ENCODE measurements around the gene DIS3L2. TPM values are rescaled to one million over a fixed set of nuclear protein-coding genes. Genes with fewer than 3 reads are reported as not detected.
"Not testable (repeated sequence)": the region's sequence is repeated elsewhere in the genome, so short reads cannot be mapped to it uniquely, and the experiment has no call there.

The DIS3L2 gene
- total RNA-seq, 1 donor from 2014 or later, result 53.6 TPM

DNA sequence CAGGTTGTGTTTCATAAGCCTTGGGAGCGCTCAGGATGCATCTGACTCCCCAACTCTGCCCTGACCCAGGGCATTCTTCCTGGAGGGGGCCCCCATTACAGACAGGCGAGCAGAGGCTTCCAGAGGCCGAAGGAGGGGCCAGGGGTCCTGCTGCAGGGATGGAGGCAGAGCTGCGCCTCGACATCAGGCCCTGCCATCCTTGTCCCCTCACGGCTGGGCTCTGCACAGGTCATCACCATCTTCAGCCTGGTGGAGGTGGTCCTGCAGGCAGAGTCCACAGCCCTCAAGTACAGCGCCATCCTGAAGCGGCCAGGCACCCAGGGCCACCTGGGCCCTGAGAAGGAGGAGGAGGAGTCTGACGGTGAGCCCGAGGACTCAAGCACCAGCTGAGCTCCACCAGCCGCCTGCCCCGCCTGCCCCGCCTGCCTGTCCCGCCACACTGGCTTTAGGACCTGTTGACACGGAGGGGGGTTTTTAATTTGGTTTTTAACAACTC, 374.8 kb downstream of the DIS3L2 start:
- Mint-ChIP-seq H3K4me1 (ENCODE audit: unreplicated experiment) (peaks cover 2% of the 10 kb centered on the region), H3K27me3 (no peaks in the 10 kb centered on the region), H3K9me3 (no peaks in the 10 kb centered on the region), H3K27ac (no peak overlapping the region), H3K4me3 (no peak overlapping the region), H3K36me3 (no peaks in the 10 kb centered on the region)
- peak; percentile 64 for DNase-seq (ENCODE audit: extremely low spot score, unreplicated experiment)
- no peak for TF ChIP-seq CTCF (conservative IDR thresholded peaks at IDR 0.05)

DNA sequence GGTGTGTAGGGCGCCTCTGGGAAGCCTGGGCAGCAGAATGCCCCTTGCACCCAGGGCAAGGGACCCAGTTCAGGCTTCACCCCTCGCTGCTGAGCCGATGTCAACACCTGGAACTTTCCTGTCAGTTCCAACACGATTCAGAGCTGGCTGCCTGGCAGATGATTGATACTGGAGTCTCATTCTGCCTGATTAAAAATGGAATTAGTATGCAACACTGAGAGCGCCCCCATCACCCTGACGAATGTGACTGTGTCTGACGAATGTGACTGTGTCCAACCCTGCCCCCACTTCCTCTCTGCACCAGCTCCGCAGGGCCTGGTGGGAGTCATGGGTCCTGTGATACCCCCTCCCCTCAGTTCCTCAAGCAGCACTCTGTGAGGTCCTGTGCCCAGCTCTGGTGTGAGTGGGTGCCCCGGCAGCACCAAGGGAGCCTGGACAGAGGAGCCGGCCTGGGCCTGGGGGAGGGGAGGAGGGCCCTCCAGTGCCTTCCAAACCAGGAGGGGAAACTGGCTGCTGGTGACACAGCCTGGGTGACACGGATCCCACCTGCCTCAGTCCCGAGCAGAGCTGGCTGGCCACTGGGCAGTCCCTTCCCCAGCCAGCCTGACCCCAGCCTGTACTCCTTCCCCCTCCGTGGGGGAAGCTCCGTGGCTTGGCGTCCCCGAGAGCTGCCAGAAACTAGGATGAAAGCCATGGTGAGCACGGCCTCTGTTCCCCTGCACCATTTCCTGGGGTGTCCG, 375.6 kb downstream of the DIS3L2 start:
- Mint-ChIP-seq H3K27me3 (no peaks in the 10 kb centered on the region), H3K4me1 (ENCODE audit: unreplicated experiment) (peaks cover 4% of the 10 kb centered on the region)
- DNase-seq (ENCODE audit: extremely low spot score, unreplicated experiment), result no peak

DNA sequence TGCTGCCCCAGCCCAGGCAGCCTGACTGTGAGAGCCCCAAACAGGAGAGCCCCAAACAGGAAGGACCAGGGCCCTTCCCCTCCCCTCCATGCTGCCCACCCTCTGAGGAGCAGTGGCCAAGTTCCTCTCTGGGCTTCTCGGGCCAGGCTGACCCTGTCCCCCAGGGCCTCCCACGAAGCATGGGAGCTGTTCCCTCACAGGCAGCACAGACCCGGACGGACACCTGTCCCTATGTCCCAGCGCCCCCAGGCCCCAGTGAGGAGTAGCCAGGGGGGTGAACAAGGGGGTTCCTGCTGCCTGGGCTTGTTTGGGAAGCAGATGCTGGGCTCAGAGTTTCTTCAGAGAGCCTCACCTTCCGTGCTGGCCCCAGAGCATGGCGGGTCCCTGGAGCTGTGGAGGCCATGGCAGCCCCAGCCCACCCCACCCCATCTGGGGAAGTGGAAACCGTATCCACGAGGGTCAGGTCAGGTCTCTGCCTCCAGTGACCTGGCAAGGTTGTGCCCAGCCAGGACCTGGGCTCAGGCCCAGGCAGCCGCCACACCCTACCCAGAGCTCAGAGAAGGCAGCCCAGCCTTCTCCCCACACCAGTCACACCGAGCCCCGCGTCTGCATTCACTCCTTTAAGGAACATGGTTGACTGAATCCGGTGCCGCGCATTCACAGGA, 376.7 kb downstream of the DIS3L2 start:
- H3K36me3 Mint-ChIP-seq; DNase-seq (ENCODE audit: extremely low spot score, unreplicated experiment); H3K4me3 Mint-ChIP-seq; H3K9me3 Mint-ChIP-seq; H3K4me1 Mint-ChIP-seq (ENCODE audit: unreplicated experiment); H3K27ac Mint-ChIP-seq; H3K27me3 Mint-ChIP-seq: not testable (repeated sequence)

More for the DNA sequence above, 375.6 kb downstream of the DIS3L2 start:
- H3K27ac Mint-ChIP-seq, result no peak overlapping the region
- no peaks in the 10 kb centered on the region for H3K36me3 Mint-ChIP-seq
- no peaks in the 10 kb centered on the region for H3K9me3 Mint-ChIP-seq
- TF ChIP-seq CTCF (conservative IDR thresholded peaks at IDR 0.05), result no peak
- H3K4me3 Mint-ChIP-seq, result no peak overlapping the region

- peaks cover 4% of the 10 kb centered on the region for H3K4me1 Mint-ChIP-seq (ENCODE audit: unreplicated experiment)
- H3K27me3 Mint-ChIP-seq, result no peaks in the 10 kb centered on the region
- TF ChIP-seq CTCF (conservative IDR thresholded peaks at IDR 0.05), result no peak
- H3K4me3 Mint-ChIP-seq, result no peak overlapping the region
- H3K9me3 Mint-ChIP-seq, result no peaks in the 10 kb centered on the region
- no peak overlapping the region for H3K27ac Mint-ChIP-seq
- H3K36me3 Mint-ChIP-seq, result no peaks in the 10 kb centered on the region
- no peak for DNase-seq (ENCODE audit: extremely low spot score, unreplicated experiment)
Observed at GRCh38 chr2:232338759-232339106, 377.2 kb downstream of the DIS3L2 start.

DNA sequence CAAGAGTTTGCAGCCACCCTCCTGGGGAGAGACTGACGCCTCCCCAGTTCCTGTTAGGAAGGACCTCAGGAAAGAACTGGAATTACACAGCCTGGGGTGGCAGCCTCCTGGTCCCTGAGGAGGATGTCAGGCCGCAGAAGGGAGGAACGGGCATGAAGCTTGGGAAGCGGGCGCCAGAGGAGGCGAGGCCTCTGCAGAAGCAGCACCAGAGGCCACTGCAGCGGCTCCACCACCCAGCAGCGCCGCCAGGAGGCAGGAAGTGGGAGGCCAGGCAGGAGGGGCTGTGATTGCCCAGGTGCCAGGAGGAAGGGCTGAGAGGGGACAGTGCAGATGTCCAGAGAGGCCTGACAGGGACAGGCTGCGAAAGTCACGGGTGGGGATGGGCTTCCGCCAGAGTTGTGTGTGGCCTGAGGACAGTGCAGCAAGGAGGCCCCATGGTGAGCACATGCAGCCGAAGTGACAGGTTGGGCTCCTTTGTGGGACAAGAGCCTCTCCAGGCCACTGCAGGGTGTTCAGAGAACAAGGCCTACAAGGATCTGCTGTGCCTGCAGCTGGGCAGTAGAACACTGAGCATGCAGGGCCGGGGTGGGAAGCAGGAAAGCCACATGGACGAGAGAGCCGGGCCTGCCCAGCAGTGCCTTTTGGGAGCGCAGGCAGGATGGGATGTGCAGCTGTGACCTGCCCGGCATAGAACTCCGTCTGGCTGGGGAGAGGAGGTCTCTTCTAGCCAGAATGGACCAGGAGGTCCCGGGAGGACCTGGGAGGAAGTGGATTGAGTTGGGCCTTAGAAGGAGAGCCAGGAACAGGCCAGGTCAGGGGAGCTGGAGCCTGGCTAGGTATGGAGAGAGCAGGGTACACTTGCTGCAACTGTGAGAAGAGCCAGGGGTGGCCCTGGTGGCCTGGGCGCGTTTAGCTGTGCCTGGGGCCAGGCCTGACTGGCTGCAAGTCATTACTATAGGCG, 377.9 kb downstream of the DIS3L2 start:
- Mint-ChIP-seq H3K36me3 (no peaks in the 10 kb centered on the region), H3K4me3 (no peak overlapping the region), H3K27ac (no peak overlapping the region), H3K4me1 (ENCODE audit: unreplicated experiment) (peaks cover 4% of the 10 kb centered on the region), H3K9me3 (no peaks in the 10 kb centered on the region), H3K27me3 (no peaks in the 10 kb centered on the region)
- TF ChIP-seq CTCF (conservative IDR thresholded peaks at IDR 0.05), result peak; percentile 20
- no peak for DNase-seq (ENCODE audit: extremely low spot score, unreplicated experiment)

All from type B pancreatic cell (in vitro differentiated cells).